NB4 (cell line): ENCODE data around the gene FAM184A.

ENCODE experiments used
- MAX ChIP-seq: IDR thresholded peaks from 2 replicates; pipeline ENCODE4 v1.6.1; 2011; ENCODE audit warnings: low read depth, low read length
- MYC ChIP-seq: IDR thresholded peaks from 2 replicates; pipeline ENCODE4 v1.6.1; 2011; ENCODE audit warnings: low read depth, low read length
- POLR2A ChIP-seq: IDR thresholded peaks from 2 replicates; pipeline ENCODE4 v1.6.1; 2011; ENCODE audit warnings: mild to moderate bottlenecking; ENCODE audit not compliant: insufficient read length; ENCODE audit errors: extremely low read depth
- TF ChIP-seq, protein P1 (sequence below): IDR thresholded peaks from one replicate; pipeline ENCODE4 v1.5.1; 2012; ENCODE audit warnings: low read depth, low read length

GRCh38 chr6:119124079-119124824 lies 45.8 kb upstream of the FAM184A start:
- TF ChIP-seq, protein P1, sequence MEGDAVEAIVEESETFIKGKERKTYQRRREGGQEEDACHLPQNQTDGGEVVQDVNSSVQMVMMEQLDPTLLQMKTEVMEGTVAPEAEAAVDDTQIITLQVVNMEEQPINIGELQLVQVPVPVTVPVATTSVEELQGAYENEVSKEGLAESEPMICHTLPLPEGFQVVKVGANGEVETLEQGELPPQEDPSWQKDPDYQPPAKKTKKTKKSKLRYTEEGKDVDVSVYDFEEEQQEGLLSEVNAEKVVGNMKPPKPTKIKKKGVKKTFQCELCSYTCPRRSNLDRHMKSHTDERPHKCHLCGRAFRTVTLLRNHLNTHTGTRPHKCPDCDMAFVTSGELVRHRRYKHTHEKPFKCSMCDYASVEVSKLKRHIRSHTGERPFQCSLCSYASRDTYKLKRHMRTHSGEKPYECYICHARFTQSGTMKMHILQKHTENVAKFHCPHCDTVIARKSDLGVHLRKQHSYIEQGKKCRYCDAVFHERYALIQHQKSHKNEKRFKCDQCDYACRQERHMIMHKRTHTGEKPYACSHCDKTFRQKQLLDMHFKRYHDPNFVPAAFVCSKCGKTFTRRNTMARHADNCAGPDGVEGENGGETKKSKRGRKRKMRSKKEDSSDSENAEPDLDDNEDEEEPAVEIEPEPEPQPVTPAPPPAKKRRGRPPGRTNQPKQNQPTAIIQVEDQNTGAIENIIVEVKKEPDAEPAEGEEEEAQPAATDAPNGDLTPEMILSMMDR: no peak
- TF ChIP-seq POLR2A (no peak), MAX (no peak), MYC (no peak)
